Astrocyte of the cerebellum (primary cell): ENCODE results near the gene F8A1.
"Not testable (repeated sequence)": the region's sequence is repeated elsewhere in the genome, so short reads cannot be mapped to it uniquely, and the experiment has no call there.

Experiments
- DNase-seq: peaks from one replicate; pipeline ENCODE4 v3.0.0-alpha.2; 2011; ENCODE audit warnings: low read depth
- H3K4me3 ChIP-seq: 2 replicates; pipeline ENCODE4 v1.5.1; 2011; ENCODE audit warnings: mild to moderate bottlenecking, low read depth, low read length, moderate library complexity
- in situ Hi-C: cut with HindIII; loops from 2 replicates; pipeline ENCODE4 v1.10.0; 2017; ENCODE audit warnings: low sequenced_read_pairs
- TF ChIP-seq, protein P1 (sequence below): IDR thresholded peaks from 2 replicates; pipeline ENCODE4 v1.5.1; 2012; ENCODE audit warnings: low read length, low read depth, moderate library complexity, mild to moderate bottlenecking; ENCODE audit errors: missing control alignments

F8A1 gene

GRCh38 chrX:154918060-154918483, 31.9 kb downstream of the F8A1 start:
- in situ Hi-C loops = no loop called here
- DNase-seq = peak; percentile 70
- TF ChIP-seq, protein P1, sequence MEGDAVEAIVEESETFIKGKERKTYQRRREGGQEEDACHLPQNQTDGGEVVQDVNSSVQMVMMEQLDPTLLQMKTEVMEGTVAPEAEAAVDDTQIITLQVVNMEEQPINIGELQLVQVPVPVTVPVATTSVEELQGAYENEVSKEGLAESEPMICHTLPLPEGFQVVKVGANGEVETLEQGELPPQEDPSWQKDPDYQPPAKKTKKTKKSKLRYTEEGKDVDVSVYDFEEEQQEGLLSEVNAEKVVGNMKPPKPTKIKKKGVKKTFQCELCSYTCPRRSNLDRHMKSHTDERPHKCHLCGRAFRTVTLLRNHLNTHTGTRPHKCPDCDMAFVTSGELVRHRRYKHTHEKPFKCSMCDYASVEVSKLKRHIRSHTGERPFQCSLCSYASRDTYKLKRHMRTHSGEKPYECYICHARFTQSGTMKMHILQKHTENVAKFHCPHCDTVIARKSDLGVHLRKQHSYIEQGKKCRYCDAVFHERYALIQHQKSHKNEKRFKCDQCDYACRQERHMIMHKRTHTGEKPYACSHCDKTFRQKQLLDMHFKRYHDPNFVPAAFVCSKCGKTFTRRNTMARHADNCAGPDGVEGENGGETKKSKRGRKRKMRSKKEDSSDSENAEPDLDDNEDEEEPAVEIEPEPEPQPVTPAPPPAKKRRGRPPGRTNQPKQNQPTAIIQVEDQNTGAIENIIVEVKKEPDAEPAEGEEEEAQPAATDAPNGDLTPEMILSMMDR = peak; percentile 58
- H3K4me3 ChIP-seq = no peak overlapping the region

DNA sequence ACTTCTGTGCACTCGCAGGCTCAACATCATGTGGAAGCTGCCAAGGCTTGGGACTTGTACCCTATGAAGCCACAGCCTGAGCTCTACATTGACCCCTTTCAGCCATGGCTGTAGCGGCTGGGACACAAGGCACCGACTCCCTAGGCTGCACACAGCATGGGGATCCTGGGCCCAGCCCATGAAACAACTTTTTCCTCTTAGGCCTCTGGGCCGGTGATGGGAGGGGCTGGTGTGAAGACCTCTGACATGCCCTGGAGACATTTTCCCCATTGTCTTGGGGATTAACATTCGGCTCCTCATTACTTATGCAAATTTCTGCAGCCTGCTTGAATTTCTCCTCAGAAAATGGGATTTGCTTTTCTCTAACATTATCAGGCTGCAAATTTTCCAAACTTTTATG, 38.6 kb downstream of the F8A1 start:
- in situ Hi-C loops, DNase-seq, H3K4me3 ChIP-seq: not testable (repeated sequence)
